Right kidney (tissue), 1 donor: Measurements from ENCODE around the gene H19.

ENCODE experiments used
- DNase-seq: peaks from one replicate; pipeline ENCODE4 v3.0.0-alpha.2; 2016

The H19 gene

GRCh38 chr11:1949922-1950321 lies 47.7 kb downstream of the H19 start:
- DNase-seq, result no peak

DNA sequence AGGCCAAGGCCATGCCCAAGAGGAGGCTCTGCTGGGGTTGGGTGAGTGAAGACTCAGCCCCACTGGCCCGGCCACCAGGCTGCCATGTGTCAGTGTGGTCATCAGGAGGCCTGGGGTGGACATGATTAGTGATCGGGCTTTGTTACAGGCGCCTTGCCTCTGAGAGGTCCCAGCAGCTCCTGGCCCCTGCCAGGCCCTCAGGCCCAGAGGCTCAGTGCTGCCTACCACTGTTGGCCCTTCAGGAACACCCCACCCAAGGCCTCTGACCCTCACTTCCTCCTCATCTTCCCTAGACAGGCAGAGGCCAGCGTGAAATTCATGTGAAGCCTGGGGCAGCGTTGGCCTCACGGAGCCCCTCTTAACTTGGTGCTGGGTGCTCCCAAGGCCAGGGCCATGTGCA lies 48.3 kb downstream of the H19 start:
- no peak for DNase-seq

GRCh38 chr11:1948389-1948788 lies 49.3 kb downstream of the H19 start:
- no peak for DNase-seq

- DNase-seq, result no peak
These were observed 49.9 kb downstream of the H19 start for GRCh38 chr11:1947592-1948237.

- no peak for DNase-seq
These were observed 50.7 kb downstream of the H19 start, which contains the start of gene MRPL23 for GRCh38 chr11:1946812-1947484. Gene MRPL23 (plus strand): TSS chr11:1947332. CDS start chr11:1947363, 31 bp downstream.
